Hematopoietic multipotent progenitor cell treated with erythropoietin and hydrocortisone succinate and interleukin-3 and kit ligand, for 4 days (in vitro differentiated cells): ENCODE measurements around the gene HMG20A.

Source experiments
- DNase-seq: peaks from one replicate; pipeline ENCODE4 v3.0.0-alpha.2; 2015

Gene HMG20A

DNA sequence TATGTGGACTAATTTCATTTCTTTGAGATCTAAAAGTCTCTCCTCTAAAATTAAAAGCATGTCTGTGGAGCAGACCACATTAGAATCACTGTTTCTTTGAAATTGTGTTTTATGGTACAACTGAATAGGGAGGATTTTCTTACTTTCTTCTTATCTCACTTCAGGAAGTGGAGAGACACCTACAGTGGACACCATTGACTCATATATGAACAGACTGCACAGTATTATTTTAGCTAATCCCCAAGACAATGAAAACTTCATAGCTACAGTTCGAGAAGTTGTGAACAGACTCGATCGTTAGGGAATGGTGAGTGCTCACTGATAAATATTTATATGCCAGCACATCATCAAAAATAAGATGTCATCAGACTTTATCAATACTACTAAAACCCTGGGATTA lies 58.3 kb downstream of the HMG20A start:
- no peak for DNase-seq

DNA sequence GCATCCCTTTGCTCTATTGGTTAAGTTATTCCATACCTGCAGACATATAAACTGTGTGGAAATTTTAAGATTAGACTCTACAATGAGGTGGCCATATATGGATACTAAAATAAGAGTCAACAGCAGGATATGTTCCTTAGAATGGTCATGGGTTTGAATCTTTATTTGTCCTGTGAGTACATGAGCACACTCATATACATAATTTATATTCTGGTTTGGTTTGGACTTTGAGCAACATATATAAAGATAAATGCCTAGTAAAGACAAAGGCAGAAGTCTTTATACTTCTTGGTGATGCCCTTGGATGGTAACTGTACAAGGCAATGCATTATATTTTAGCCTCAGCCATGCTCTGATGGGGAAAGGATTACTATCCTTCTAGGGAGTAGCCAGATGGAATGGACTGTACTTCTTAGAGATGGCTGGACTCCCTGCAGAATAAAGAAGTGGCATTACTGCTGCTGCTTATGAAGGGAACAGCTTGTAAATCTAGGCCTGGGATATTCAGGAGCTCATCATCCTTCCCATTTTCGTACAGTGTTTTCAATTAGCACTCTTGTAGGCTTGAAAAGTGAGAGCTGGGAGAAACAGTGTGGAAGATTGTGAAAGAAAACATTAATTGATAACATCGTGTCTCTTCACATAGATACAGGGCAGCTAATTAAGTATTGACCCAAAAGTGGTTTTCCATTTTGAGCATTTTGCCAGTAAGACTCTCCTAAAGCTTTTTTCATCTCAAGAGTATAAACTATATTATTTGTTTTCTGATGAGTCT lies 60.4 kb downstream of the HMG20A start:
- DNase-seq: no peak

DNA sequence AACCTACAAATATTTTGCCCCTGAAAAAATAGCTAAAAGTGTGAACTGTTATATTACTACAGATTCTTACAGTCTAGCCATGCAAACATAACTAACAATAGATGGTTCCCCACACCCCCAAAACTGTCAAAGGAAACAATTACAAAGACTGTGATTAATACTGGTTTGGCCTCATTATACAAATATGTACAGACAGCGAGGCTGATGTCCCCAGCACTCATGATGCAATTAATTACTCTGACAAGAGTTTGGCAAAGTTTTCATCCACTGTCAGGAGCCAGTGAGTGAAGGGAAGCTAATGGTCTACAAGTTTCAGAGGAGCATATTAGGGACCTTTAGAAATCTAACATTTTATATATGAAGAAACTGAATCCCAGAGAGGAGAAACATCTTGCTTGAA lies 61.0 kb downstream of the HMG20A start:
- DNase-seq: no peak

GRCh38 chr15:77482570-77482969 lies 61.9 kb downstream of the HMG20A start:
- no peak for DNase-seq

DNA sequence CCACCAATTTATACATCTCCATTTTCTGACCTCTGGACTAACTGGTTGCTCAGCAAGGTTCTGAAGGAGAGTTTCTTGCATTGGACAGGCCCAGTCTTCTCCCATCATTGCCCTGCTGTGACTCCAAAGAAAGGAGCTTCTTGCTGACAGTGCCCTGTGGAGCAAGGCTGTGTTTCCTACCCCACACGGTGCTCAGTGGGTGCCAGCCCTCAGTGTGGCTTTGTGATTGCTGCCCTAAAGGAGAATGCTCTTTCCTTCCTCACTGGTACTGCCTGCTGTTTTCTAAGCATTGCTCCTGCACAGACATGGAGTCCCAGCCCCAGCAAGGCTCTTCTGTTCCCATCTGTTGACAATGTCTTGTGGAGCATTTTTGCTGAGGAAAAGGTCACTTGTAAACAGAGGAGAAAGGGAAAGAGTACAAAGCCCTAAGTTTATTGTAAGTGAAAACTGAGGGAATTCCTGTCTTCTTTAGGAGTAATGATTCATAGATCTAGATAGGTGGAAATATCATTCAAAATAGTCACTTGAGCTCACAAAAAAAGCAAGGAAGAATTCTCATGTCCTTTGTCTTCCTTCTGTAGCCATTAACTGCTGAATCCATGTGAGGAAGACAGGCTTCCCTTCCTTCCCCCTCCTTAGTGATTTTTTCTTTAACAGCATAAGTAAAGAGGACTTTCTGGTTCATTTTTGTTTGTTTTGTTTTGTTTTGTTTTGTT lies 62.9 kb downstream of the HMG20A start:
- no peak for DNase-seq

- DNase-seq: no peak
Observed at GRCh38 chr15:77484994-77485393, 64.3 kb downstream of the HMG20A start.

DNA sequence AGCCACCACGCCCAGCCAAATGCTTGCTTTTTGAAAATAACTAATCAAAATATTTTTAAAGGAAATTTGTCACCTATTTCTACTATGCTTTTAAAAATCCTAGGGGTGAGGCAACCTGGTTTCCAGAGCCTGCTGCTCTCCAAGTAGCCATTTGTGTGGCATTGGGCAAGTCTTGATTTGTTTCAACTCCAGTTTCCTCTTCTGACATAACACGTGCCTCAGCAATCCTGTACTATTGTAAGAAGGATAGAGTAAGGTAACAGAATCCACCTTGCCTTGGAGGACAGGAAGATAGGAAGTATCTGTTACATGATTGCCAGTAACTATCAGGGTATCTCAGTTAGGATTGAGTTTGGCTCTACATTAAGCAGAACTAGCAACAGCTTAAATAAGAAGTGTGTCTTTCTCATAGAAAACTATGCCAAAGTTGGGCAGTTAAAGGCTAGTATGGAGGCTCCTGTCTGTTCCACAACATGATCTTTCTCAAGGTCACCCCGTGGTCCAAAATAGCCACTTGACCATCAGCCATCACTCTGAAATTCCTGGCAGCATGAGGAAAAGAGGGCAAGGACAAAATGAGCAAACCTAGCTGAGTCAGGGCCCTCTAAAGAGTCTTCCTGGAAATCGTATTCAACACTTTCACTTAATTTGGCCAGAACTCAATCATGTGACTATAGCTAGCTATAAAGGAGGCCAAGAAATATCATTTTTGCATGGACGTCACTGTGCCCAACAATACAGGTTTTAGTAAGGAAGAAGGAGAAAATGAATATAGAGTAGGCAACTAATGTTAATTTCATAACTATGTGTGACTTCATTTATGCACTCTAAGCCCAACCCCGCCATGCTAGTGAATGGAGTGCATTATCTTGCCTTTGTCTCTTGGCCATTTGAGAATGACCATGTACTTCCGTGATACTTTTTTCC lies 66.1 kb downstream of the HMG20A start:
- no peak for DNase-seq

DNA sequence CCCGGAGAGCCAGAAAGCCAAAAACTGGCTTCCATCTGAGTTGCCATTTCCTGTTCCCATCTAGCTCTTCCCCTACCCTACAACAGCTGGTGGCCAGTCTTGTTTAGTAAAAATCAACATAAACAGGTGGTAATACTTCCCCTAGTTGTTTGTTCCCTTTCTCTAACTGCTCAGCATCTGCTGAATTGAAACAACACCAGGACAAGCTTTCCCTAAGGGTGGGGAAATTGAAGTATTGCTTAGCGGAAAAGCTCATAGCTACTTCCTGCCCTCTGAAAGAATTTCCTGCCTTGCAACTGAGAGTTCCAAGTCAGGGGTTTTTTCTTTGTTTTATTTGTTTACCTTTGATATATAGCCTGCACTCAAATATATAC lies 66.8 kb downstream of the HMG20A start:
- no peak for DNase-seq

- DNase-seq: no peak
Observed at GRCh38 chr15:77487888-77488287, 67.2 kb downstream of the HMG20A start.

DNA sequence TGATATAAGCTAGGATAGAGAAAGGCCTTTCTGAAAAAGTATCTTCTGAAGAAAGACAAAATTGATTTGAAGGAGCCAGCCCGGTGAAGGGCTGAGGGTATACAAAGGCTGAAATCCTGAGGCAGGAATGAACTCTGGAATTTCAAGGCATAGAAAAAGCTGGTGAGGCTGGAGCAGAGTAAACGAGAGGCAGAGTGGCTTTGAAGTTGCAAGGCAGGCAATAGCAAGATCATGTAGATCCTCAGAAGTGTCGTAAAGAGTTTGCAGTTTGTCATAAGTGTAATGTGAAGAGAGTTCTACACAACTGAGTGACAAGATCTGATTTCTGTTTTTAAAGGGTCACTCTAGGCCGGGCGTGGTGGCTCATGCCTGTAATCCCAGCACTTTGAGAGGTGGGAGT lies 69.0 kb downstream of the HMG20A start:
- no peak for DNase-seq

DNA sequence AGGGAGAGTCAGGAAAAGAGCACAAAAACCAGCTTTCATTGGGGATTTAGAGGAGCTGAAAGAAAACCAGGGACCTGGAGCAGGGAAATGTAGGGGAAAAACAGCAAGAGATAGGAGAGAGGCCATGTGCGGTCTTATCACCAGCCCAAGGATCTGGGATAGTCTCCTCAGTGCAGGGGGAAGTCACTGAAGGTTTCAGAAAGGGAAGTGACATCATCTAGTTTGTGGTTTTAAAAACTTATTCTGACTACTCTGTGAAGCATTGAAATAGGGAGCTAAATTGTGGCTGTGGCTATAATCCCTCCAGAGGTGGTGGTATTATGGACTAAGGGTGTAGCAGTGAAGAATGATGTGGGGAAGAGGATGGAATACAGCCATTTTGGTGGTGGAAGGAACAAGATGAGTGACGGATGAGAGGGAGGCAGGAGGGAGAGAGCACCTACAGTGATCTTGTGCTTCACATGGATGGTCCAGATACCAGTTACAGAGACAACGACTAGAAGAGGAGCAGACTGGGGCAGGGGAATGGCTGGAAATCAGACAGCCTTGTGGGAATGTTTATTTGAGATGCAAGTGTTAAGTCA lies 72.7 kb downstream of the HMG20A start:
- DNase-seq: peak; percentile 83

DNA sequence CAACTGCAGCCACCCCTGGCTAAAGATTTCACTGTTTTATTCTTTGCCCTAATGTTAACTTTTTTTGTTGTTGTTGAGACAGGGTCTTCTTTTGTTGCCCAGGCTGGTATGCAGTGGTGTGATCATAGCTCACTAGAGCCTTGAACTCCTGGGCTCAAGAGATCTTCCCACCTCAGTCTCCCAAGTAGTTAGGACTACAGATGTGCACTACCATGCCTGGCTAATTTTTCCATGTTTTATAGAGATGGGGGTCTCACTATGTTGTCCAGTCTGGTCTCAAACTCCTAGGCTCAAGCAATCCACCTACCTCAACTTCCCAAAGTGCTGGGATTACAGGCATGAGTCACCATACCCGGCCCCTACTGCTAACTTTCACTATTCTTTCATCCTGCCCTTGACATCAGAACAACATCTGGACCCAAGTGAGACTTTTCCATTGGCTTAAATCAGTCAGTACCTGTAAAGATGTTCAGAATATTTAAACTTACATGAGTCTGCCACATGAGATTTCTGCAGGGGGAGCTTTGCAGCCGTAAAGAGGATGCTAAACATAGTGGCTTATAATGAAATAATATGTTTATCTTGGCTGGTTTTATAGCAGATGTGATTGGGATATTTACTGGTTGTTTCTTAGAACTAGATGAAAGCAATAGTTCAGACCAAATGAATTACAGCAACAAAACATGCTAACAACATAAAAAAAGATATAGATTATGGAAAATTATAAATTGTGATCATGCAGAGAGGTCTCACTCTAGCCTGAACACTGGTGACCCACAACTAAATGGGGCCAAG lies 73.6 kb downstream of the HMG20A start:
- DNase-seq: no peak

DNA sequence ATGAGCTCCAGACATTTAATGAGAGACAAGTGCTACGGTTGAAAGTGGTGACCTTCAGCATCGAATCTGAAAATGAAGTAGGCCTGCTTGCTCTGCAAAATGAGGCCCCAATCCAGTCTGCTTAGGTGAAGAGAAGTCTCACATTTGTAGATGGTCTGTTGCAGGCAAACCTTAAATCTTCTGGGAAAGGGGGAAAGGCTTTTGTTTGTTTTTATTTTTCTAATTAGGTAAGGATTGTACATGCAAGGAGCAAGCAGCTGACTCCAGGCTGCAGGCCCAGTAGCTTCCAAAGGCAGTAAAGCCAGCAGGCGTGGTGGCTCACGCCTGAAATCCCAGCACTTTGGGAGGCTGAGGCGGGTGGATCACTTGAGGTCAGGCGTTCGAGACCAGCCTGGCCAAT lies 74.3 kb downstream of the HMG20A start:
- no peak for DNase-seq

GRCh38 chr15:77495838-77496596 lies 75.3 kb downstream of the HMG20A start:
- DNase-seq: no peak

DNA sequence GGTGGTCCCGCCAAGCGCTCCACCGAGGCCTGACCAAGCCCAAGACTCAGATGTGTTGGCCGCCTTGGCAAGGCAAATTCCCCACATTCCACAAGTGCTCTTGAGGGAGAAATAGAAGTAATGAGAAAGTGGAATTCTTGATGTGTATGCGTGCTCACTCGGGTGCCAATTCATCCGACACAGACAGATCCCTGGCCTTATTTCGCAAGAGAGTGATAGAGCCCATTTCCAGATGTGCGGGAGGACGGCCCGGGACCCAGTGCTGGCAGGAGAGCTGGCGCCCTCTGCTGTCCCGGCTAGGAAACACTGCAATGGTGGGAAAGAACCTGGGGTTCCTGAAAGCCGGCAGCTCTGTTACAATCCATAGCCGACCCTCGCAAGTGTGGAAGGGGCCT lies 76.0 kb downstream of the HMG20A start:
- DNase-seq: peak; percentile 86

- no peak for DNase-seq
Observed at GRCh38 chr15:77497110-77497737, 76.5 kb downstream of the HMG20A start.

- no peak for DNase-seq
Observed at GRCh38 chr15:77497942-77498361, 77.3 kb downstream of the HMG20A start.

DNA sequence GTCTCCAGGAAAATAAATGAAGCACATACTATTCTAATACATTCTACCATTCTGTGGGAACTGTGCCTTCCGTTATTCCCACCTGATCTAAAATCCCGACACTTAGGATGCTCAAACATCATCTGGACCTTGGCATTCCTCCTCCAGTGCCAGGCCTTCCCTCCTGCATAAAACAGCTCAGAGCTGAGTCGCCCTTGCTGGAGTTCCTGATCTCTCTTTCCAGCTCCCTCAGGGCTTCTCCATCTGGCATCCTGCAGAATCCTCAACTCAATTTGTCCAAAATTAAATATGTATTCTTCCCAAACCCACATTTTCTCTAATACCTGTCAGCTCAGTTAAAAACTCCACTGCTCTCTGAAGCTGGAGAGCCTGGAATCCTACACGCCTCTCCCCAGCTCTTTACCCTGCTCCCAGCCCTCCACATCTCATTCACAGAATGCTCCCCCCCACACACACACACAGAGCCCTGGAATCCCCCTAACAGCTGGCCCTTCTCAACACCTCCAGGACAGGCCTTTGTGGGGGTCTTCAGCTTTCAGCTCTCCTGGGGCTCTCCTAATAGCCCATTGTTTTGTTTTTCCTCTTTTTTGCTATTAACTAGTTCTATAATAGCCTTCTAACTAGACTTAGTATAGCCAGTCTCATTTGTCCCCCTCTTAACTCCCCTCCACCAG lies 78.5 kb downstream of the HMG20A start:
- no peak for DNase-seq

GRCh38 chr15:77500989-77501388 lies 80.3 kb downstream of the HMG20A start:
- DNase-seq: no peak

DNA sequence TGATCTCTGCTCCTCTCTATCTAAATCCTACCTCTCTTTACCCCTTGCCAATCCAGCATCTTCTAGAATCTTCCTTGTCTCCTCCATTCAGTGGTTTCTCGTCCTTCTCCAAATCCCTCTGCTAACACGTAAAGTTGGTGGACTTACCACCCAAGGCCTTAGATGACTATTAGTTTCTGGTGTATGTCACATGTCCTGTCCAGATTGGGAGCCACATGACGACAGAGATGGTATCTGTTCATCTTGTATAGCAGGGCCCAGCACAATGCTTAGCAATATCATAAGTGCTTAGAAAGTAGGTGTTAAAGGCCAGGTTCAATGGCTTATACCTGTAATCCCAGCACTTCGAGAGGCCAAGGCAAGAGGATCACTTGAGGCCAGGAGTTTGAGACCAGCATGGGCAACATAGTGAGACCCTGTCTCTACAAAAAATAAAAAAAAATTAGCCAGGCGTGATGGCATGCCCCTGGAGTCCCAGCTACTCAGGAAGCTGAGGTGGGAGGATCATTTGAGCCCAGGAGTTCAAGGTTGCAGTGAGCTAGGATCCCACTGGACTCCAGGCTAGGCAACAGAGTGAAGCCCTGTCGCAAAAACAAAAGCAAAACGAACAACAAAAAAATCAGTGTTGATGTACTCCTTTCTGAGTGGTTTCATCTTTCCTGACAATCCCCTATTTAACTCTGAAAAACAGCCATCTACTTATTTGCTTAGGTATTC lies 81.8 kb downstream of the HMG20A start:
- no peak for DNase-seq
